Panc1 (cell line): ENCODE data around the gene SH3PXD2A.

Source experiments
- CTCF ChIP-seq: fragments of 450-650 bp; IDR thresholded peaks from 2 replicates; pipeline ENCODE4 v1.5.1; 2017; ENCODE audit warnings: mild to moderate bottlenecking
- POLR2AphosphoS5 ChIP-seq: IDR thresholded peaks from 2 replicates; pipeline ENCODE4 v1.6.1; 2012; ENCODE audit warnings: mild to moderate bottlenecking, low read depth, low read length, moderate library complexity
- REST ChIP-seq, 2 experiments: IDR thresholded peaks; 2 replicates each; pipeline ENCODE4 v1.6.1; 2011 to 2012; ENCODE audit warnings: low read depth in 2 of 2, control low read depth in 1 of 2, low read length in 1 of 2, mild to moderate bottlenecking in 1 of 2, moderate library complexity in 1 of 2; ENCODE audit not compliant: insufficient read depth in 1 of 2
- TCF7L2 ChIP-seq: IDR thresholded peaks from 2 replicates; pipeline ENCODE4 v1.6.1; 2011; ENCODE audit warnings: mild to moderate bottlenecking, low read depth, low read length, inconsistent platforms

GRCh38 chr10:103562383-103562782 is 293.0 kb downstream of the SH3PXD2A start:
- TF ChIP-seq POLR2AphosphoS5 (no peak), REST (IDR thresholded peaks at IDR 0.05; ENCODE audit: insufficient read depth in 1 of 2, low read depth in 2 of 2, low read length in 1 of 2) (no peak), CTCF (no peak), TCF7L2 (no peak)
